Common myeloid progenitor, CD34-positive (primary cell): ENCODE measurements around the gene HACD1.
"Not testable (repeated sequence)": the region's sequence is repeated elsewhere in the genome, so short reads cannot be mapped to it uniquely, and the experiment has no call there.

ENCODE experiments used
- CTCF ChIA-PET: fragments of 350-600 bp; sonication (Branson Sonifier 250); formaldehyde crosslinking; loops from one replicate; lab custom pipeline; 2021; ENCODE audit warnings: antibody characterized with exemption; lab: Charles Lee
- POLR2A ChIA-PET: fragments of 350-600 bp; sonication (Branson Sonifier 250); formaldehyde crosslinking; loops from one replicate; lab custom pipeline; 2021; ENCODE audit warnings: antibody characterized with exemption; lab: Charles Lee
- DNase-seq, 3 donors: peaks; one replicate each; pipeline versions ENCODE4 v3.0.0 to v3.0.0-alpha.2; 2013
- H3K27ac ChIP-seq, 2 experiments: 1 replicate in 1 of 2; 2 replicates in 1 of 2; pipeline ENCODE4 v1.7.0; 2013; ENCODE audit warnings: inconsistent platforms in 2 of 2, low read length in 2 of 2, mild to moderate bottlenecking in 2 of 2, low read depth in 1 of 2, moderate library complexity in 1 of 2; ENCODE audit not compliant: severe bottlenecking in 2 of 2, insufficient read depth in 1 of 2, poor library complexity in 1 of 2
- H3K27me3 ChIP-seq, 5 experiments: replicated peaks in 2 of 5; 1 replicate in 3 of 5; 2 replicates in 2 of 5; pipeline versions ENCODE4 v1.6.1 to v1.7.0; 2013; ENCODE audit warnings: low read length in 4 of 5, mild to moderate bottlenecking in 2 of 5, moderate library complexity in 2 of 5, inconsistent platforms in 1 of 5; ENCODE audit not compliant: insufficient read depth in 5 of 5, control insufficient read depth in 4 of 5
- H3K36me3 ChIP-seq, 4 experiments: 1 replicate in 2 of 4; 2 replicates in 2 of 4; pipeline versions ENCODE4 v1.6.1 to v1.7.0; 2013; ENCODE audit warnings: low read length in 3 of 4, control low read depth in 1 of 4, mild to moderate bottlenecking in 1 of 4; ENCODE audit not compliant: control insufficient read depth in 4 of 4, insufficient read depth in 4 of 4
- H3K4me1 ChIP-seq, 4 experiments: 1 replicate in 3 of 4; 2 replicates in 1 of 4; pipeline versions ENCODE4 v1.6.1 to v1.7.1; 2013; ENCODE audit warnings: low read length in 3 of 4, mild to moderate bottlenecking in 3 of 4, control low read depth in 1 of 4, inconsistent platforms in 1 of 4, moderate library complexity in 1 of 4; ENCODE audit not compliant: control insufficient read depth in 4 of 4, insufficient read depth in 4 of 4; ENCODE audit errors: control extremely low read depth in 1 of 4
- H3K4me3 ChIP-seq, 7 experiments: 1 replicate in 4 of 7; 2 replicates in 3 of 7; pipeline versions ENCODE4 v1.5.1 to v1.7.0; 2013; ENCODE audit warnings: mild to moderate bottlenecking in 7 of 7, low read length in 6 of 7, moderate library complexity in 6 of 7, inconsistent platforms in 2 of 7, low read depth in 2 of 7, control low read depth in 1 of 7; ENCODE audit not compliant: insufficient read depth in 4 of 7, control insufficient read depth in 1 of 7; ENCODE audit errors: extremely low read depth in 1 of 7
- H3K9me3 ChIP-seq, 5 experiments: 1 replicate in 4 of 5; 2 replicates in 1 of 5; pipeline versions ENCODE4 v1.6.1 to v1.7.1; 2013; ENCODE audit warnings: low read length in 4 of 5, mild to moderate bottlenecking in 2 of 5, inconsistent platforms in 1 of 5, low read depth in 1 of 5, moderate library complexity in 1 of 5; ENCODE audit not compliant: control insufficient read depth in 4 of 5, insufficient read depth in 2 of 5; ENCODE audit errors: control extremely low read depth in 1 of 5
- WGBS: methylation state at CpG from one replicate; pipeline ENCODE4 v1.1.5; 2013; ENCODE audit not compliant: insufficient coverage; 5-methylcytosine and 5-hydroxymethylcytosine counted together

Gene HACD1

DNA sequence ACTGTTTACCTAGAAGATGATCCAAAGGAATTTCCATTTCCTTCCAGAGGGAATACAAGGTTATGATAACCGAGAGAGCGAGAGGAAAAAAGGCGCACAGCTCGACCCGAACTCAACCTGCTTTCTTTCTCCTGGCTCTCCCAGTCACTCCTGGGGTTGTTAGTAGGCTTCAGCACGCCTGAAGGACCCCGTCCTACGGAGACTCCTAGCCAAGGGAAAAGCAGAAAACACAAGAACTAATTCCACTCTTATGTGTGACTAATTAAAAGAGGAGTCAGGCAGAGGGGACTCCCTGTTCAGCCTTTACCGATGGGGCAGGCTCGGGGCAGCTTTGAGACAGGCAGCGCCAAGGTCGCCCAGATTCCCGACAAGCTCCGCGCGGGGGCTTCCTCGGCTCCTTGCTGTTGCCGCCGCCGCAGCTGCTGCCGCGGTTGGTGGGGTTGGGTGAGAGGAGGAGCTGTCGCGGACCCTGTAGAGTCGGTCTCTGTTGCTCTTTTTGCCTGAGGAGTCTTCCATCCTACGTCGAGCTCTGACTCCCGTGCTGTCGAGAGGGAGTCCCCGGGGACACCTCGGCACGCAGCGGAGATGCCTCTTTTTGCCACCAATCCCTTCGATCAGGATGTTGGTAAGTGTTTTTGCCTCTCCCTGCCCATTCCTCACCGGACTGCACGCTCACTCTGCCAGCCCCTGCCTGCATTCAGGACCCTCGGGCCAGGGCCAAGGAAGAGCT, 26.7 kb upstream of the HACD1 start, which contains the start of gene STAM:
Gene STAM, plus strand, starts transcription at position 397 of the 730 bp plus-strand sequence. Its CDS starts 189 bp downstream, at position 586.
- POLR2A ChIA-PET: interaction anchor here (0.8 to 2.2 kb wide), 8 partner anchors 11 to 218 kb away, joined by 3 to 6 read pairs (median 4); partner anchors contain the start of gene HACD1
- H3K4me3 ChIP-seq: peak within 1 kb of the TSS; percentile 52 to 99 (median 95)

GRCh38 chr10:17643339-17643754, 26.2 kb upstream of the HACD1 start:
- no peaks in the 10 kb centered on the region for H3K27me3 ChIP-seq
- DNase-seq: no peak
- peaks cover 0 to 5% (median 2%) of the 10 kb centered on the region in 4 experiments for H3K36me3 ChIP-seq
- H3K27ac ChIP-seq: peak overlapping the region; percentile 100
- peaks cover 33 to 59% (median 38%) of the 10 kb centered on the region in 4 experiments for H3K4me1 ChIP-seq
- CTCF ChIA-PET: interaction anchor here (1.1 to 1.6 kb wide), 7 partner anchors 19 to 68 kb away, joined by 3 to 9 read pairs (median 4); no protein-coding TSS in a partner anchor
- 0% methylated on average over 13 of the region's 13 CpGs for WGBS
- POLR2A ChIA-PET: interaction anchor here (0.8 to 1.5 kb wide), 6 partner anchors 19 to 217 kb away, joined by 3 to 6 read pairs (median 4); partner anchors contain the start of gene HACD1
- H3K9me3 ChIP-seq: no peaks in the 10 kb centered on the region
- H3K4me3 ChIP-seq: peak overlapping the region; percentile 52 to 99 (median 95)

More for the DNA sequence above, 26.7 kb upstream of the HACD1 start, which contains the start of gene STAM:
- Histone ChIP-seq H3K9me3 (no peaks in the 10 kb centered on the region), H3K27ac (peak within 1 kb of the TSS; percentile 100), H3K4me1 (peaks cover 33 to 64% (median 43%) of the 10 kb centered on the region in 4 experiments), H3K27me3 (no peaks in the 10 kb centered on the region), H3K36me3 (peaks cover 0 to 9% (median 4%) of the 10 kb centered on the region in 4 experiments)
- 0% methylated on average over 18 of the region's 37 CpGs for WGBS
- CTCF ChIA-PET: interaction anchor here (0.7 to 1.6 kb wide), 11 partner anchors 11 to 94 kb away, joined by 3 to 9 read pairs (median 4); partner anchors contain the start of gene HACD1
- DNase-seq: peak; percentile 92 to 96 (median 95)

DNA sequence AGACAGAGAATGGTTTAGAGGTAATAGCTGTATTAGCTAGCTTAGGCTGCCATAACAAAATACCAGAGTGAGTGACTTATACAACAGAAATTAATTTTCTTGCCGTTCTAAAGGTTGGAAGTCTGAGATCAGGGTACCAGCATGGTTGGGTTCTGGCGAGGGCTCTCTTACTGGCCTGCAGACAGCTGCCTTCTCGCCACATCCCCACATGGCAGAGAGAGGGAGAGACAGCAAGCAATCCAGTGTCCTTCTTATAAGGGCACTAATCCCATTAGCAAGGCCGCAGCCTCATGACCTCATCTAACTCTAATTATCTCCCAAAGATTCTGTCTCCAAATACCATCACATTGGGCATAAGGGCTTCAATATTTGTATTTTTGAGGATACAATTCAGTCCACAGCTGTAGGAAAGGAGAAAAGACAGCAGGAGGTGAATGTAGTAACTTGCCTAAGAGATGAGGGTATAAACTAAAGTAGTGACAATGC, 23.2 kb upstream of the HACD1 start:
- ChIA-PET POLR2A (no interaction called here), CTCF (interaction anchor here (0.8 kb wide), 1 partner anchor 16 kb away, joined by 3 read pairs; no protein-coding TSS in a partner anchor)
- no peak overlapping the region for H3K27ac ChIP-seq
- H3K36me3 ChIP-seq: peaks cover 0 to 3% (median 0%) of the 10 kb centered on the region in 4 experiments
- no peaks in the 10 kb centered on the region for H3K9me3 ChIP-seq
- no peak for DNase-seq
- peaks cover 10 to 29% (median 13%) of the 10 kb centered on the region in 4 experiments for H3K4me1 ChIP-seq
- WGBS: 100% methylated on average over 2 of the region's 4 CpGs
- H3K4me3 ChIP-seq: no peak overlapping the region
- no peaks in the 10 kb centered on the region for H3K27me3 ChIP-seq

DNA sequence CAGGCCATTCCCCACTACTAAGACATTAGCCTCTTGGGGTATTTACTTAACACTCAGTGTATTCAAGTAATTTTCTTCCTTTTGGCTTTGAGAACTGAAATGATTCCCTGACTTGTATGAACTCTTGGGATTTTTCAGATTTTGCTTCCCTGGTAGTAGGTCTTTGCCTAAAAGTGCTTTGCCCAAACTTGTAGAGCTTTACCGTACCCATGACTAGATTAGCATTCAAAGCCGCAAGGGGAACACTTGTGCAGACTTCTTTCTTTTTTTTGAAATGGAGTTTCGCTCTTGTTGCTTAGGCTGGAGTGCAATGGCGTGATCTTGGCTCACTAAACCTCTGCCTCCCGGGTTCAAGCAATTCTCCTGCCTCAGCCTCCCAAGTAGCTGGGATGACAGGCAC, 20.7 kb upstream of the HACD1 start:
- H3K4me1 ChIP-seq: peaks cover under 1 to 12% (median 4%) of the 10 kb centered on the region in 4 experiments
- DNase-seq: no peak
- no peaks in the 10 kb centered on the region for H3K27me3 ChIP-seq
- ChIA-PET POLR2A (no interaction called here), CTCF (no interaction called here)
- peaks cover 0 to 3% (median 0%) of the 10 kb centered on the region in 4 experiments for H3K36me3 ChIP-seq
- no peaks in the 10 kb centered on the region for H3K9me3 ChIP-seq
- no peak overlapping the region for H3K4me3 ChIP-seq
- no peak overlapping the region for H3K27ac ChIP-seq
- 92% methylated on average over 3 of the region's 5 CpGs for WGBS

DNA sequence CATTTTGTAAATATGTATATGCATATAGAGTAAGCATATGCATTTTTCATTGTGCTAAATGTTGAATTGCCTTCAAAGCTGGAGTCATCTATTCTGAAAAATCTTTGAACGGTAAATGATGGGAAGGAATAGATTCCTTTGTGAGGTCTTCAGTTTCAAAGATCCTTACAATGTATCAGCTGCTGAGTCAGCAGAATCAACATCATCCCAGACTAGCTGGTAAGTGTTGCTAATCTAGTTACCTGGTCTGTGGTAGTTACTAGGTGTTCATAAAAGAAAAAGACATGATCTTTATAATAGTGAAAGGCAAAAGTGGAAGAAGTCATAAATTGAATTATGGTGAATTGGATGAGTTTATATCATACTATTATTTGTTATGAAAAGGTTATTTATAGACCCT, 16.2 kb upstream of the HACD1 start:
- no peaks in the 10 kb centered on the region for H3K36me3 ChIP-seq
- WGBS: 88% methylated on average over 1 of the region's 1 CpG

GRCh38 chr10:17632590-17632989, 15.4 kb upstream of the HACD1 start:
- not testable (repeated sequence) for H3K27me3 ChIP-seq, H3K4me3 ChIP-seq, H3K4me1 ChIP-seq, H3K36me3 ChIP-seq, H3K27ac ChIP-seq, H3K9me3 ChIP-seq, DNase-seq
- WGBS: 92% methylated on average over 2 of the region's 8 CpGs
- POLR2A ChIA-PET: interaction anchor here (0.6 to 1.1 kb wide), 2 partner anchors 42 to 61 kb away, joined by 3 read pairs; no protein-coding TSS in a partner anchor
- CTCF ChIA-PET: interaction anchor here (0.8 to 1.8 kb wide), 4 partner anchors 12 to 21 kb away, joined by 3 to 7 read pairs (median 4); partner anchors contain the start of gene STAM

More for the DNA sequence above, 16.2 kb upstream of the HACD1 start:
- Histone ChIP-seq H3K4me1 (no peaks in the 10 kb centered on the region), H3K27me3 (no peaks in the 10 kb centered on the region), H3K27ac (no peak overlapping the region), H3K4me3 (no peak overlapping the region), H3K9me3 (no peaks in the 10 kb centered on the region)
- CTCF ChIA-PET: interaction anchor here (0.8 to 1.8 kb wide), 7 partner anchors 10 to 22 kb away, joined by 3 to 7 read pairs (median 4); partner anchors contain the start of gene STAM
- DNase-seq: no peak
- POLR2A ChIA-PET: interaction anchor here (0.6 kb wide), 1 partner anchor 60 kb away, joined by 3 read pairs; no protein-coding TSS in a partner anchor
